KOPT-K1 (cell line): ENCODE results near the gene CA7.

ENCODE experiments used
- H3K27ac ChIP-seq: fragments of 200-600 bp; sonication (generic); 2 replicates; pipeline ENCODE4 v1.5.1; 2016; ENCODE audit warnings: antibody characterized with exemption, mild to moderate bottlenecking, low read depth, low read length; ENCODE audit not compliant: poor library complexity, severe bottlenecking
- H3K36me3 ChIP-seq: fragments of 200-600 bp; sonication (generic); 2 replicates; pipeline ENCODE4 v1.5.1; 2017; ENCODE audit warnings: antibody characterized with exemption, mild to moderate bottlenecking, low read length, moderate library complexity; ENCODE audit not compliant: insufficient read depth
- H3K9me3 ChIP-seq: fragments of 200-600 bp; sonication (generic); 2 replicates; pipeline ENCODE4 v1.5.1; 2017; ENCODE audit warnings: antibody characterized with exemption, low read length, mild to moderate bottlenecking; ENCODE audit not compliant: insufficient read depth, poor library complexity, severe bottlenecking

The CA7 gene

GRCh38 chr16:66840883-66841282 is 3.3 kb upstream of the CA7 start:
- H3K9me3 ChIP-seq = no peaks in the 10 kb centered on the region
- no peak overlapping the region for H3K27ac ChIP-seq

GRCh38 chr16:66841366-66841765 is 2.8 kb upstream of the CA7 start:
- Histone ChIP-seq H3K36me3 (no peaks in the 10 kb centered on the region), H3K27ac (no peak overlapping the region), H3K9me3 (no peaks in the 10 kb centered on the region)

More at GRCh38 chr16:66840883-66841282, 3.3 kb upstream of the CA7 start:
- no peaks in the 10 kb centered on the region for H3K36me3 ChIP-seq

- no peak overlapping the region for H3K27ac ChIP-seq
- no peaks in the 10 kb centered on the region for H3K9me3 ChIP-seq
- no peaks in the 10 kb centered on the region for H3K36me3 ChIP-seq
Observed at GRCh38 chr16:66842765-66843164, 1.4 kb upstream of the CA7 start.

GRCh38 chr16:66843191-66843590 is 1.0 kb upstream of the CA7 start:
- no peaks in the 10 kb centered on the region for H3K9me3 ChIP-seq

GRCh38 chr16:66844009-66844341 is 239 bp upstream of the CA7 start:
- no peaks in the 10 kb centered on the region for H3K36me3 ChIP-seq
- H3K27ac ChIP-seq = no peak overlapping the region
- no peaks in the 10 kb centered on the region for H3K9me3 ChIP-seq

More at GRCh38 chr16:66843191-66843590, 1.0 kb upstream of the CA7 start:
- Histone ChIP-seq H3K36me3 (no peaks in the 10 kb centered on the region), H3K27ac (no peak overlapping the region)

GRCh38 chr16:66845080-66845410 is 831 bp downstream of the CA7 start:
- H3K9me3 ChIP-seq = no peaks in the 10 kb centered on the region
- no peaks in the 10 kb centered on the region for H3K36me3 ChIP-seq
- no peak overlapping the region for H3K27ac ChIP-seq

- H3K9me3 ChIP-seq = no peaks in the 10 kb centered on the region
- no peak overlapping the region for H3K27ac ChIP-seq
- H3K36me3 ChIP-seq = no peaks in the 10 kb centered on the region
Observed at GRCh38 chr16:66845791-66846221, 1.6 kb downstream of the CA7 start.

GRCh38 chr16:66846266-66846665 is 2.1 kb downstream of the CA7 start:
- Histone ChIP-seq H3K36me3 (no peaks in the 10 kb centered on the region), H3K27ac (no peak overlapping the region), H3K9me3 (no peaks in the 10 kb centered on the region)

- no peaks in the 10 kb centered on the region for H3K9me3 ChIP-seq
- H3K27ac ChIP-seq = no peak overlapping the region
- no peaks in the 10 kb centered on the region for H3K36me3 ChIP-seq
Observed at GRCh38 chr16:66846831-66847230, 2.6 kb downstream of the CA7 start.

GRCh38 chr16:66847533-66848067 is 3.4 kb downstream of the CA7 start:
- Histone ChIP-seq H3K27ac (no peak overlapping the region), H3K9me3 (no peaks in the 10 kb centered on the region), H3K36me3 (no peaks in the 10 kb centered on the region)

GRCh38 chr16:66848172-66848571 is 4.0 kb downstream of the CA7 start:
- Histone ChIP-seq H3K27ac (no peak overlapping the region), H3K9me3 (no peaks in the 10 kb centered on the region), H3K36me3 (no peaks in the 10 kb centered on the region)

- Histone ChIP-seq H3K9me3 (no peaks in the 10 kb centered on the region), H3K27ac (no peak overlapping the region), H3K36me3 (no peaks in the 10 kb centered on the region)
Observed at GRCh38 chr16:66849021-66849420, 4.8 kb downstream of the CA7 start.

GRCh38 chr16:66849549-66849948 is 5.3 kb downstream of the CA7 start:
- no peaks in the 10 kb centered on the region for H3K9me3 ChIP-seq
- no peak overlapping the region for H3K27ac ChIP-seq
- H3K36me3 ChIP-seq = no peaks in the 10 kb centered on the region

GRCh38 chr16:66850115-66850815 is 6.1 kb downstream of the CA7 start:
- no peaks in the 10 kb centered on the region for H3K9me3 ChIP-seq
- H3K27ac ChIP-seq = no peak overlapping the region
- H3K36me3 ChIP-seq = no peaks in the 10 kb centered on the region

- Histone ChIP-seq H3K9me3 (no peaks in the 10 kb centered on the region), H3K27ac (no peak overlapping the region), H3K36me3 (no peaks in the 10 kb centered on the region)
Observed at GRCh38 chr16:66851166-66851964, 7.2 kb downstream of the CA7 start.
